Activated CD4-positive, alpha-beta T cell treated with anti-CD3 and anti-CD28 coated beads, Interleukin-2, amount 10 ng/mL, durations not matched to agents 7 days and 5 days (primary cell): Measurements from ENCODE around the gene MT1HL1. TPM values are rescaled to one million over a fixed set of nuclear protein-coding genes. Genes with fewer than 3 reads are reported as not detected.

Source experiments
- CTCF ChIA-PET: fragments of 350-600 bp; sonication (Branson Sonifier 250); formaldehyde crosslinking; loops from one replicate; lab custom pipeline; 2021; ENCODE audit warnings: antibody characterized with exemption; lab: Charles Lee
- POLR2A ChIA-PET: fragments of 350-600 bp; sonication (Branson Sonifier 250); formaldehyde crosslinking; loops from one replicate; lab custom pipeline; 2021; ENCODE audit warnings: antibody characterized with exemption; lab: Charles Lee
- DNase-seq: peaks from one replicate; pipeline ENCODE4 v3.0.0-alpha.2; 2020
- H3K27ac Mint-ChIP-seq: one replicate; pipeline ENCODE4 v1.8.0; 2021; ENCODE audit warnings: mild to moderate bottlenecking, moderate library complexity, mixed read lengths
- H3K27me3 Mint-ChIP-seq: one replicate; pipeline ENCODE4 v1.8.0; 2021; ENCODE audit warnings: mixed read lengths
- H3K36me3 Mint-ChIP-seq: one replicate; pipeline ENCODE4 v1.8.0; 2021; ENCODE audit warnings: low read depth, mixed read lengths
- H3K4me1 Mint-ChIP-seq: one replicate; pipeline ENCODE4 v1.8.0; 2021; ENCODE audit warnings: mixed read lengths
- H3K4me3 Mint-ChIP-seq: one replicate; pipeline ENCODE4 v1.8.0; 2021; ENCODE audit warnings: mild to moderate bottlenecking, moderate library complexity, mixed read lengths
- H3K9me3 Mint-ChIP-seq: one replicate; pipeline ENCODE4 v1.8.0; 2021; ENCODE audit warnings: mixed read lengths
- total RNA-seq, 2 experiments: library from RNA; stranded (reverse); gene quantifications; one replicate each; pipeline ENCODE4 v1.2.3, GENCODE V29; 2021

The MT1HL1 gene
- total RNA-seq, 2 experiments from 2014 or later = not detected

DNA sequence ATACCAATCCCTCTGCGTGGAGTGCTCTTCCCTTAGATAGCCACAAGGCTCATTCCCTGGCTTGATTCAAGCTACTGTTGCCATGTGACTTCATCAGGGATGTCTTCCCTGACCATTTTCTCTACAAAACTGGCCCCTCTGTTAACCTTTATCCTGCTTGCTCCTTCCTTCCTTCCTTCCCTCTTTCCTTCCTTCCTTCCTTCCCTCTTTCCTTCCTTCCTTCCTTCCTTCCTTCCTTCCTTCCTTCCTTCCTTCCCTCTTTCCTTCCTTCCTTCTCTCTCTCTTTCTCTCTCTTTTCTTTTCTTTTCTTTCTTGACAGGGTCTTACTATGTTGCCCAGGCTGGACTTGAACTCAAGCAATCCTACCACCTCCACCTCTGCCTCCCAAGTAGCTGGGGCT is 31.5 kb upstream of the MT1HL1 start:
- Mint-ChIP-seq H3K27ac (no peak overlapping the region), H3K4me1 (no peaks in the 10 kb centered on the region), H3K27me3 (peaks cover 16% of the 10 kb centered on the region), H3K9me3 (no peaks in the 10 kb centered on the region), H3K36me3 (no peaks in the 10 kb centered on the region), H3K4me3 (no peak overlapping the region)
- DNase-seq = no peak
- ChIA-PET CTCF (no interaction called here), POLR2A (no interaction called here)

DNA sequence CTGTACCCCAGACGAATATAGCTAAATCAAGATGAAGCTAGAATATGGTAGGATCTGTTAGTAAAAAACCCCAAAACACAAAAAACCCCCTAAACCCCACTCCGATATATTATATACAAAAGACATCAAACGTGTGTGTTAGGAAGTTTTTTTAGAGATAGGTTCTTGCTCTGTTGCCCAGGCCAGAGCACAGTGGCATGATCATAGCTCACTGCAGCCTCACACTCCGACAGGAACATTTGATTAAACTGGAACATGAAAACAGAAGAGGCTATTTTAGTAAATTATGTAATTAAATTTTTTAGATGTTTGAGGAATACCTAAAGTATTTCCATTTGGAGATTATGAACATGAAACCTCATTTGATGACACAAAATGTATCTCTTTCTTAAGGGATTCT is 29.6 kb upstream of the MT1HL1 start:
- CTCF ChIA-PET = no interaction called here
- no peaks in the 10 kb centered on the region for H3K36me3 Mint-ChIP-seq

DNA sequence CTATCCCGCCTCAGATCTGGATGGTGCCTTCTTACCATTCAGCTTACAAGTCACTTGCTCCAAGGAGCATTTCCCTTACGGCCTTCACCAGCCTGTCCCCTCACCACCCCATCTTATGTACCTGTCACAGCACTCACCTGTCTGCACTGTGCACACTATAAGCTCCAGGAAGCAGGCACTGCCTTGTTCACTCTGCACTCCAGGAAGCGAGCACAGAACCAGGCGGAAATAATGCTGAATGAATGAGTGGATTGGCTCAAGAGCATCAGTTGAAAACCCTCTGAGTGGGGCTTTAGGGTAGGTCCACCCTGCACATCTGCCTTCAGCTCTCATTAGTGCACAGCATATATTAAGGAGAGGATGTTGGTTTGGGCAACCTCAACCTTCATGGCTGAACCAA is 28.8 kb upstream of the MT1HL1 start:
- no peaks in the 10 kb centered on the region for H3K9me3 Mint-ChIP-seq
- no peak overlapping the region for H3K4me3 Mint-ChIP-seq
- H3K36me3 Mint-ChIP-seq = no peaks in the 10 kb centered on the region
- POLR2A ChIA-PET = no interaction called here
- H3K27ac Mint-ChIP-seq = no peak overlapping the region
- H3K4me1 Mint-ChIP-seq = no peaks in the 10 kb centered on the region
- CTCF ChIA-PET = interaction anchor here (0.5 kb wide), 1 partner anchor 83 kb away, joined by 4 read pairs; no protein-coding TSS in a partner anchor
- no peak for DNase-seq
- peaks cover 5% of the 10 kb centered on the region for H3K27me3 Mint-ChIP-seq

More for the DNA sequence above, 29.6 kb upstream of the MT1HL1 start:
- no peak overlapping the region for H3K4me3 Mint-ChIP-seq
- DNase-seq = no peak
- no peaks in the 10 kb centered on the region for H3K9me3 Mint-ChIP-seq
- H3K27ac Mint-ChIP-seq = no peak overlapping the region
- POLR2A ChIA-PET = no interaction called here
- H3K4me1 Mint-ChIP-seq = no peaks in the 10 kb centered on the region
- peaks cover 9% of the 10 kb centered on the region for H3K27me3 Mint-ChIP-seq

DNA sequence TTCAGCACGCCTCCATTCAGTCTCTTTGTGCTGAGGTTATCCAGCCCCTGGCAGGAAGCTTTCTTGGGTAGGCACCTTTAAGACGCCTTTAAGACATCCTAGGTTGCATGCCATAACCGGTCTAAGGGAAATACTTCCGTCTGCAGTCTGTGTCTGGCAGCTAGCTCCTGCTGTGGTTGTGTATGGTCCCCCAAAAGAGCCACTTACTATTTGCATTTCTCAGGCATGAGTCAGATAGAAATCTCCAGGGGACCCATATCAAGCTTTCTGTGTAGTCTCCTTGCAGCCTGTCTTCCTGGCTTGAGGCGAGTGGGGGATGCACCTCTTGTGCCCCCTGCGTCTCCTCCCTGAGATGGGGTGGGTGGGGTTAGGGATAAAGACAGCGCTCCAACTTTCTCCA is 27.8 kb upstream of the MT1HL1 start:
- no peak overlapping the region for H3K27ac Mint-ChIP-seq
- DNase-seq = no peak
- POLR2A ChIA-PET = no interaction called here
- H3K9me3 Mint-ChIP-seq = no peaks in the 10 kb centered on the region
- CTCF ChIA-PET = no interaction called here
- peaks cover 5% of the 10 kb centered on the region for H3K27me3 Mint-ChIP-seq
- no peaks in the 10 kb centered on the region for H3K36me3 Mint-ChIP-seq
- H3K4me1 Mint-ChIP-seq = no peaks in the 10 kb centered on the region
- H3K4me3 Mint-ChIP-seq = no peak overlapping the region

DNA sequence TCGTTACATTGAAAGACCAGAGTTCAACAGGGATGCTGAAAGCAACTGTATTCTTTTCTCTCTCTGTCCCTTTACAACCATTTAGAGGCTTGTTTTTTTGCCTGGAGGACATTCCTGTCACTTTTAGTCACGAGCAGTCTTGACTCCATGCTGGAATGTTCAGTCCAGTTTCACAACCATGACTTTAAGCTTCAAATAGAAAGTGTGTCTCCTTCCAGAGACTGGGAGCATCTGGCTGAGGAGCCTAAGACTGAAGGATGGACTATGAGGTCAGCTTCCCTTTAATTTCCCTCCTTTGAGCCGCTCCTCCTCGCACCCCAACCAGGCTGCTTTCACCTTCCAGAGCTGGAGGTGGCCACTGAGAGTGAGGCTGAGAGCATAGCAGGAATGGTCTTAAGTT is 27.2 kb upstream of the MT1HL1 start:
- CTCF ChIA-PET = no interaction called here

DNA sequence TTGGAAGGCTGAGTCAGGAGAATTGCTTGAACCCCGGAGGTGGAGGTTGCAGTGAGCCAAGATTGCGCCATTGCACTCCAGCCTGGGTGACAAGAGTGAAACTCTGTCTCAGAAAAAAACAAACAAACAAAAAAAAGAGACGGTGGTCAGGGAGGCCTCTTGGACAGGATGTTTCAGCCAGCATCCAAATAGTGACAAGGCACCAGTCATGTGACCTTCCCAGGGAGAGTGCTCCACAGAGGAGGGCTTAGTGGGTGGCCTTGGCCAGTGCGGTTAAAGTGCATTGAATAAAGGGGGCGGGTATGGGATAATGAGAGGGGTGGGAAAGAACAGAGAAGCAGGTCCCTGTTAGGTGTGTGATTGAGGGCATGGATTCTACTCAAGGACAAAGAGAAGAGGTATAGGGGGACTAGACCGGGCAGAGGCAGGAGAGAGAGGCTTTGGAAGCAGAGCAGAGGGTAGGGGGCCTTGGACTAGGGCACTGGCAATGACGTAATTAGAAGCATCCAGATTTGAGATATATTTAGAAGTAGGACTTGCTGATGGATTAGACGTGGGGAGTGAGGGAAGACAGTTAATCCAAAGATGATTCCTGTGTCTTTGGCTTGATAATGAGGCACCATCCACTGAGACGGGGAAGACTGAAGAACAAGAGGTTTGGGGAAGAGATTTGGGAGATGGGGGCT is 25.8 kb upstream of the MT1HL1 start:
- Mint-ChIP-seq H3K27me3 (peaks cover 5% of the 10 kb centered on the region), H3K4me3 (no peak overlapping the region)

More for the DNA sequence above, 27.2 kb upstream of the MT1HL1 start:
- Mint-ChIP-seq H3K4me3 (no peak overlapping the region), H3K27me3 (peaks cover 5% of the 10 kb centered on the region), H3K4me1 (no peaks in the 10 kb centered on the region), H3K9me3 (no peaks in the 10 kb centered on the region), H3K27ac (no peak overlapping the region), H3K36me3 (no peaks in the 10 kb centered on the region)
- POLR2A ChIA-PET = no interaction called here
- DNase-seq = no peak

DNA sequence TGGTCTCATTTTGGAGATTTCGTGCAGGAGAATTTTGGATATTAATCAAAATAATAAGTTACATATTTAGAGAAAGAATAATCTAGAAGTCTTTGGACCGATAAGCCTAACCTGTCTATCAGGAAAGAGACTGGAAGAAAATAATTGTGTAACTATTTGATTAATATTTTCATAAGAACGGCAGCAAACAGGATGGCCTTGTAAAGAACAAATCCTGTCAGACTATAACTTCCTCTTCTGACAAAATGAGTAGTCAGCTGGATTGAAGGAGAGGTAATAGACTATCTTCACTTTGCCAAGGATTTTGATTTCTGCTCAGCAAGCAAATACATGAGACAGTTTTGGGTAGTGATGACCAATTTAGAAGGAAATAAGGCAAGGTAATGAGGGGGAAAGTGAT is 25.0 kb upstream of the MT1HL1 start:
- no peak overlapping the region for H3K4me3 Mint-ChIP-seq
- no peaks in the 10 kb centered on the region for H3K36me3 Mint-ChIP-seq
- H3K4me1 Mint-ChIP-seq = no peaks in the 10 kb centered on the region
- H3K27me3 Mint-ChIP-seq = peaks cover under 1% of the 10 kb centered on the region
- CTCF ChIA-PET = no interaction called here
- peaks cover 4% of the 10 kb centered on the region for H3K9me3 Mint-ChIP-seq
- POLR2A ChIA-PET = no interaction called here
- no peak for DNase-seq
- no peak overlapping the region for H3K27ac Mint-ChIP-seq

More for the DNA sequence above, 25.8 kb upstream of the MT1HL1 start:
- CTCF ChIA-PET = no interaction called here
- no peak overlapping the region for H3K27ac Mint-ChIP-seq
- no peaks in the 10 kb centered on the region for H3K36me3 Mint-ChIP-seq
- POLR2A ChIA-PET = no interaction called here
- peaks cover 4% of the 10 kb centered on the region for H3K9me3 Mint-ChIP-seq
- no peaks in the 10 kb centered on the region for H3K4me1 Mint-ChIP-seq
- no peak for DNase-seq

DNA sequence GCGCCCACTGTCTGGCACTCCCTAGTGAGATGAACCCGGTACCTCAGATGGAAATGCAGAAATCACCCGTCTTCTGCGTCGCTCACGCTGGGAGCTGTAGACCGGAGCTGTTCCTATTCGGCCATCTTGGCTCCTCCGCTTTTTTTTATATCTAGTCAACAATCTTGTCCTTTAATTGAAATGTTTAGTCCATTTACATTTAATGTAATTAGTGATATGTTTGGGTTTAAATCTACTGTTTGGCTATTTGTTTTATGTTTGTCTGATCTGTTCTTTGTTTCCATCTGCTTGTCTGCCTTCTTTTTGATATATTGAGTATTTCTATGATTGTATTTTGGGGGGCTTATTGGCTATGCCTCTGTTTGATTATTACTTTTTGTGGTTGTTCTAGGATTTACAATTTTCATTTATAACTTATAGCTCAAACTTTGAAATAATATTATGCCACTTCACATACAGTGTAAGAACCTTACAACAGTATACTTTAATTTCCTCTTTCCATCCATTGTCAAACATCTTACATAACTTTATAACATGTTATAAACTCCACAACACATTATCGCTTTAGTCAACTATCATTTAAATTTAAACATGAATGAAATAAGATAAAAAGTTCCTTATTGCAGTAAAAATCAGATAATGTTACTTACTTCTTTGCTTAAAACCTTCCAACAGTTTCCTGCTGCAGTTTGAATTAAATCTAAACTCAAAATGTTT is 21.3 kb upstream of the MT1HL1 start:
- H3K27me3 Mint-ChIP-seq = no peaks in the 10 kb centered on the region
- no peaks in the 10 kb centered on the region for H3K36me3 Mint-ChIP-seq
- no peak overlapping the region for H3K27ac Mint-ChIP-seq
- CTCF ChIA-PET = no interaction called here
- POLR2A ChIA-PET = no interaction called here
- no peak overlapping the region for H3K4me3 Mint-ChIP-seq
- no peaks in the 10 kb centered on the region for H3K4me1 Mint-ChIP-seq
- no peak for DNase-seq
- H3K9me3 Mint-ChIP-seq = peaks cover 4% of the 10 kb centered on the region

DNA sequence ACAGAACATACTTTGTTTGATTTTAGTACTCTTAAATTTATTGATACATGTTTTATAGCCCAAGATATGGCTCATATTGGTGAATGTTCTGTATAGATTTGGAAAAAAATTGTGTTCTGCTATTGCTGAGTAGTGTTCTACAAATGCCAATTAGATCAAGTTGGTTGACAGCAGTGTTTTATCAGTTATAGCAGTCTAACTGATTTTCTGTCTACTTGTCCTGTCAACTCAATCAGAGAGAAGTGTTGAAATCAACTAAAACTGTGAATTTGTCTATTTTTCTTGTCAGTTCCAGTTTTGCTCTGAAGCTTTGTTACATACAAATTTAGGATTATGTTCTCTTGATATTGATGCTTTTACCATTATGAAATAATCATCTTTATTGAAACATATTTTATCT is 14.7 kb upstream of the MT1HL1 start:
- DNase-seq = no peak
- no peaks in the 10 kb centered on the region for H3K27me3 Mint-ChIP-seq
- H3K4me1 Mint-ChIP-seq = no peaks in the 10 kb centered on the region
- no peak overlapping the region for H3K4me3 Mint-ChIP-seq
- H3K27ac Mint-ChIP-seq = no peak overlapping the region
- H3K9me3 Mint-ChIP-seq = no peaks in the 10 kb centered on the region
- H3K36me3 Mint-ChIP-seq = no peaks in the 10 kb centered on the region
- POLR2A ChIA-PET = no interaction called here
- CTCF ChIA-PET = no interaction called here

DNA sequence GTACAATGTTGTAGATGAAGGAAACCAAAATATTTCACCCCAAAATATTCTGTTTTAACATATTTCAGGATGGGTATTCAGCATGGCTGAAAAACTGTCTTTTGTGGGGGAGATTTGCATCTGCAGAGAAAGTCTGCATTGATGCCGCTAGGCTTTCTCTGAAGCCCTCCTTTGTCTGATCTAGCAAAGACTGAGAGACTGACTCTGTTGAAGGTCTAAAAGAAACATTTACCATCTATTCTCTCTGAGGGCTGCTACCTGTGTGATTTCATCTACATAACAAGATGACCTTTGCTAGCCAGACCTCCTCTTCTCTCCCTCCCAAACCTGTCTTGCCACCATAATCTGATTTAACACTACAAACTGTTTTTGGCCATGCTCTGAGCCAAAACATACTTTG is 12.4 kb upstream of the MT1HL1 start:
- CTCF ChIA-PET = no interaction called here
- Mint-ChIP-seq H3K36me3 (no peaks in the 10 kb centered on the region), H3K4me3 (no peak overlapping the region), H3K9me3 (no peaks in the 10 kb centered on the region), H3K4me1 (no peaks in the 10 kb centered on the region), H3K27ac (no peak overlapping the region), H3K27me3 (no peaks in the 10 kb centered on the region)
- DNase-seq = no peak
- POLR2A ChIA-PET = no interaction called here

DNA sequence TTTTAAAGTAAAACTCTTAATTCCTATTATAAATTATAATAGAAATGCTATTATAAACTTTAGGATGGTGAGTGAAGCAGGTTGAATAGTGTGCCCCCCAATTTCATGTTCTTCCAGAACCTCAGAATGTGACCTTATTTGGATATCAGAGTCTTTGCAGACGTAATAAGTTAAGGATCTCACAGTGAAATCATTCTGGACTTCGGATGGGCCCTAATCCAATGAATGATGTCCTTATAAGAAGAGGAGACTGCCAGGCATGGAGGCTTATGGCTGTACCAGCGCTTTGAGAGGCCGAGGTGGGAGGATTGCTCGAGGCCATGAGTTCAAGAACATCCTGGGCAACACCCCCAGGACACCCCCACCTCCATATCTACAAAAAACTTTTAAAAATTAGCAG is 9.4 kb upstream of the MT1HL1 start:
- POLR2A ChIA-PET = no interaction called here
- DNase-seq = no peak
- Mint-ChIP-seq H3K4me3 (no peak overlapping the region), H3K9me3 (no peaks in the 10 kb centered on the region), H3K36me3 (no peaks in the 10 kb centered on the region), H3K4me1 (no peaks in the 10 kb centered on the region), H3K27me3 (no peaks in the 10 kb centered on the region), H3K27ac (no peak overlapping the region)
- CTCF ChIA-PET = no interaction called here

DNA sequence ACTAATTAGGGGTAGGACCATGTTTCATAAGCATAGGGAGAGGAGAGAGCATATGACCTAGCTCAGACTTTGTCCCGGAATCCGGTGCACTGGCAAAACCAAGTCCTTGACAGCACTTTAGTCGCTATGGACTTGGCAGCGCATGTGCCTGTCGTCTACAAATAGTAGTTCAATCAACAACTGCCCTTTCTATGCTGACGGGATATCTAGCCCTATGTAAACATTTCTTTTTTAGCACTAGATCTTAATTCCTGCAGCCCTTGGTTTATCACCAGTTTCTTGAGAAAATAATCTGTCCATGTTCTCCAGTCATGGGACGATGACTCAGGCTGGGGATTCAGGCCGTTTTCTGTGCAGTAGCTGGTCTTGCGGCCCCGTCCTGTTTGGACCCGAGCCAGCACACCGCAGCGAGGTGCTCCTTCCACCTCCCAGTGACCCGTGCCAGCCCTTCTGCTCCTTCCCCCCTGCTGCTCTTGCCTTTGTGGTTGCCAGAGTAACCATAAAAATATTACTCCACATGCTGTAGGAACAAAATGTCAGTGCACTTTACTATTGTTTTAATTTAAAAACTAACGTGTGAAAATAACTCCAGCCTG is 8.6 kb upstream of the MT1HL1 start:
- CTCF ChIA-PET = no interaction called here
- H3K36me3 Mint-ChIP-seq = no peaks in the 10 kb centered on the region

DNA sequence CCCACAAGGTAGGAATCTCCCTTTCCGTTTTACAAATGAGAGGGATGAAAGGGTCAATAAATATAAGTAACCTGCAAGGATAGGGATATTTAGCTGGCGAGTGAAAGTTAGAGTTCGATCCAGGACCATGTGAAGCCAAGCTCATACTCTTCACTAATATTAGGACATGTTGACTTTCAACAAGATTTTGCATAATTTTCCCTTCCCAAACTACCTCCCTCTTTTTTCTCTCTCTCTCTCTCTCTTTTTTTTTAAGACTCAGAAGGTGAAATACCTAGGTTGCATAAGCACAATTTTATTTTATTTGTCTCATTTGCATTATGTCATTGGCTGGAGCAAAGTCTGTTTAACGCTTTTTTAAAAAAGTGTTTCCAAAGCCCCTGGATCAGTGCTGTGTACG is 8.1 kb upstream of the MT1HL1 start:
- H3K4me3 Mint-ChIP-seq = no peak overlapping the region
- no peak for DNase-seq
- ChIA-PET POLR2A (no interaction called here), CTCF (no interaction called here)
- no peaks in the 10 kb centered on the region for H3K36me3 Mint-ChIP-seq
- H3K4me1 Mint-ChIP-seq = no peaks in the 10 kb centered on the region
- no peaks in the 10 kb centered on the region for H3K27me3 Mint-ChIP-seq
- H3K27ac Mint-ChIP-seq = no peak overlapping the region
- H3K9me3 Mint-ChIP-seq = no peaks in the 10 kb centered on the region

More for the DNA sequence above, 8.6 kb upstream of the MT1HL1 start:
- Mint-ChIP-seq H3K9me3 (no peaks in the 10 kb centered on the region), H3K27me3 (no peaks in the 10 kb centered on the region), H3K27ac (no peak overlapping the region), H3K4me1 (no peaks in the 10 kb centered on the region), H3K4me3 (no peak overlapping the region)
- DNase-seq = no peak
- POLR2A ChIA-PET = no interaction called here
